RWPE1 (cell line): ENCODE measurements around the gene ADGRV1.

ENCODE experiments used
- CTCF ChIA-PET: fragments of 350-600 bp; sonication (Branson Sonifier 250); formaldehyde crosslinking; extraction: SDS; loops from one replicate; lab custom pipeline; 2021; lab: Yijun Ruan, JAX
- POLR2A ChIA-PET: fragments of 400-600 bp; formaldehyde crosslinking; extraction: SDS; loops from one replicate; lab custom pipeline; 2020; ENCODE audit warnings: antibody characterized with exemption; ENCODE audit not compliant: low non-redundant PET; lab: Yijun Ruan, JAX
- DNase-seq: peaks from one replicate; pipeline ENCODE4 v3.0.0; 2012; ENCODE audit warnings: low spot score
- H3K27ac ChIP-seq: fragments of 450-650 bp; 2 replicates; pipeline ENCODE4 v1.5.1; 2017
- CTCF ChIP-seq: fragments of 450-650 bp; conservative IDR thresholded peaks from 2 replicates; pipeline ENCODE4 v1.5.1; 2017; ENCODE audit warnings: low read depth, mild to moderate bottlenecking

Gene ADGRV1

GRCh38 chr5:91151947-91152346 lies 593.4 kb downstream of the ADGRV1 start:
- TF ChIP-seq CTCF = no peak
- DNase-seq = peak; percentile 86
- ChIA-PET CTCF (interaction anchor here (0.6 to 0.8 kb wide), 4 partner anchors 15 to 302 kb away, joined by 3 to 7 read pairs (median 4); no protein-coding TSS in a partner anchor), POLR2A (interaction anchor here (0.6 kb wide), 1 partner anchor 25 kb away, joined by 4 read pairs; no protein-coding TSS in a partner anchor)
- no peak overlapping the region for H3K27ac ChIP-seq

- CTCF ChIA-PET = no interaction called here
- TF ChIP-seq CTCF = no peak
- DNase-seq = no peak
- POLR2A ChIA-PET = no interaction called here
- H3K27ac ChIP-seq = no peak overlapping the region
Measured at GRCh38 chr5:91154338-91154737, 595.7 kb downstream of the ADGRV1 start.

- no peak for TF ChIP-seq CTCF
- H3K27ac ChIP-seq = no peak overlapping the region
- POLR2A ChIA-PET = no interaction called here
- no peak for DNase-seq
- CTCF ChIA-PET = no interaction called here
Measured at GRCh38 chr5:91155274-91155673, 596.7 kb downstream of the ADGRV1 start.

- ChIA-PET CTCF (interaction anchor here (0.5 kb wide), 1 partner anchor 290 kb away, joined by 3 read pairs; no protein-coding TSS in a partner anchor), POLR2A (no interaction called here)
- H3K27ac ChIP-seq = no peak overlapping the region
- TF ChIP-seq CTCF = no peak
- no peak for DNase-seq
Measured at GRCh38 chr5:91156242-91156641, 597.6 kb downstream of the ADGRV1 start.

- no peak overlapping the region for H3K27ac ChIP-seq
- no peak for TF ChIP-seq CTCF
- POLR2A ChIA-PET = no interaction called here
- DNase-seq = no peak
- CTCF ChIA-PET = no interaction called here
Measured at GRCh38 chr5:91158011-91158410, 599.4 kb downstream of the ADGRV1 start.

- H3K27ac ChIP-seq = no peak overlapping the region
- POLR2A ChIA-PET = no interaction called here
- CTCF ChIA-PET = no interaction called here
- TF ChIP-seq CTCF = no peak
- DNase-seq = no peak
Measured at GRCh38 chr5:91159647-91160046, 601.0 kb downstream of the ADGRV1 start.
